ENCODE results near the gene ABTB2. TPM values are rescaled to one million over a fixed set of nuclear protein-coding genes. Genes with fewer than 3 reads are reported as not detected.

ABTB2 gene
- total RNA-seq, 1 donor from 2014 or later = 73.0 TPM

DNA sequence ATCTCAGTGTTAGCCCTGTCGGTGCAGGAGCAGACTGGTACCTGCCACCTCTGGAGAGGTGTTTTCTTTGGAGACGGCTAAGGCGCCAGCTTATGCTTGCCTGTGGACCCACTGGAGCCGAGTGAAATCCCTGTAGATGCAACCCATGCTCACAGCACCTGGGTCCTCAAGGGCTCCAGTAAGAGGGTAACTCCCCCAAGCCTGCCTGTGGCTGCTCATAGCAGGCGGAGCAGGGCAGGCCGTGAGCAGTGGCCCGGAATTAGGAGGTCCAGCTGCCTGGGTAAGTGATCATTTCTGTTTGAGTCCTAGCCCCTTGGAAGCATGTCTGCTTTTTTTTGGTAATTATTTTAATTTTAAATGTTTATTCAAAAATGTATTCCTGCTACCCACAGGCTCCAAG is 208.5 kb downstream of the ABTB2 start:
- Mint-ChIP-seq H3K4me1 (peaks cover 38% of the 10 kb centered on the region), H3K9me3 (no peaks in the 10 kb centered on the region), H3K27ac (no peak overlapping the region), H3K4me3 (no peak overlapping the region), H3K27me3 (no peaks in the 10 kb centered on the region), H3K36me3 (ENCODE audit: low read depth) (peaks cover 95% of the 10 kb centered on the region)
- ATAC-seq (ENCODE audit: low read depth) (no peak), DNase-seq (no peak)
- TF ChIP-seq, protein P1, sequence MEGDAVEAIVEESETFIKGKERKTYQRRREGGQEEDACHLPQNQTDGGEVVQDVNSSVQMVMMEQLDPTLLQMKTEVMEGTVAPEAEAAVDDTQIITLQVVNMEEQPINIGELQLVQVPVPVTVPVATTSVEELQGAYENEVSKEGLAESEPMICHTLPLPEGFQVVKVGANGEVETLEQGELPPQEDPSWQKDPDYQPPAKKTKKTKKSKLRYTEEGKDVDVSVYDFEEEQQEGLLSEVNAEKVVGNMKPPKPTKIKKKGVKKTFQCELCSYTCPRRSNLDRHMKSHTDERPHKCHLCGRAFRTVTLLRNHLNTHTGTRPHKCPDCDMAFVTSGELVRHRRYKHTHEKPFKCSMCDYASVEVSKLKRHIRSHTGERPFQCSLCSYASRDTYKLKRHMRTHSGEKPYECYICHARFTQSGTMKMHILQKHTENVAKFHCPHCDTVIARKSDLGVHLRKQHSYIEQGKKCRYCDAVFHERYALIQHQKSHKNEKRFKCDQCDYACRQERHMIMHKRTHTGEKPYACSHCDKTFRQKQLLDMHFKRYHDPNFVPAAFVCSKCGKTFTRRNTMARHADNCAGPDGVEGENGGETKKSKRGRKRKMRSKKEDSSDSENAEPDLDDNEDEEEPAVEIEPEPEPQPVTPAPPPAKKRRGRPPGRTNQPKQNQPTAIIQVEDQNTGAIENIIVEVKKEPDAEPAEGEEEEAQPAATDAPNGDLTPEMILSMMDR (IDR thresholded peaks at IDR 0.05) = no peak
- ChIA-PET POLR2A (no interaction called here), CTCF (interaction anchor here (1.1 to 2.4 kb wide), 2 partner anchors 25 to 212 kb away, joined by 3 to 6 read pairs; no protein-coding TSS in a partner anchor)
- intact Hi-C loops (cut with micrococcal nuclease) = loop anchor here (1.0 kb wide), 1 partner anchor 210 kb away; no protein-coding TSS in a partner anchor

DNA sequence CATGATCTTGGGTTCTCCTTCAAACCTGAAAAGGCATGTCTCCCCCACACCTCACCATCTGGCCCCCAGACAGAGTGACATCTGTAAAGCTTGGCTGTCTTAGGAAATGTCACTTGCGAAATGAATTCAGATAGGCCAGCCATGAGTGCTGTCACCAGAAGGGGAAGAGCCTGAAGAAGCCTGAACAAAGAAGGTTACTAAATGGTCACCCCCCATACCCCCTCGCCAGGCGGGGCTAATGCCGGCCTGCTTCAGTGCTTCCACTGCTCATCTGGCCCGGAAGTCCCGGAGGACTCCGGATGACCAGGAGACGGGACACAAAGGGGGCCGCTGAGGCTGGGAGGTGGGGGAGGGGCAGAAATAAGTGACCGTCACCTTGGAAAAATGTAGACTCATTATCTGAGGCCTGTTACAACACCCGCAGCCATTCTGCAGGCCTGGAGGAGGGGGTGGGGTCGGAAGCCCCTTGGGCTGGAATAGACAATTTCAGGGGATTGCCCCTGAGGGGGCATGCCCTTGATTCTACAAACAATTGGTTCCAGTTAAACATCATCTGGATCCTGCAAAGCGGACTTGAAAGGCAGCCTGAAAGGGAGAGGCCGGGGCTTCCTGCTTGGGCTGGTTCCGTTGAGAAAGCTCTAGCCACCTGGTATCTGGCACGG is 209.2 kb downstream of the ABTB2 start:
- no peaks in the 10 kb centered on the region for H3K9me3 Mint-ChIP-seq
- peaks cover 92% of the 10 kb centered on the region for H3K36me3 Mint-ChIP-seq (ENCODE audit: low read depth)
- DNase-seq (no peak), ATAC-seq (ENCODE audit: low read depth) (no peak)
- H3K4me3 Mint-ChIP-seq = no peak overlapping the region
- peaks cover 31% of the 10 kb centered on the region for H3K4me1 Mint-ChIP-seq
- intact Hi-C loops (cut with micrococcal nuclease) = loop anchor here (1.0 kb wide), 1 partner anchor 211 kb away; no protein-coding TSS in a partner anchor
- ChIA-PET CTCF (interaction anchor here (1.1 to 2.4 kb wide), 2 partner anchors 26 to 212 kb away, joined by 3 to 6 read pairs; no protein-coding TSS in a partner anchor), POLR2A (interaction anchor here (0.6 kb wide), 1 partner anchor 120 kb away, joined by 3 read pairs; no protein-coding TSS in a partner anchor)
- H3K27me3 Mint-ChIP-seq = no peaks in the 10 kb centered on the region
- TF ChIP-seq, protein P1 (IDR thresholded peaks at IDR 0.05) = no peak
- no peak overlapping the region for H3K27ac Mint-ChIP-seq

DNA sequence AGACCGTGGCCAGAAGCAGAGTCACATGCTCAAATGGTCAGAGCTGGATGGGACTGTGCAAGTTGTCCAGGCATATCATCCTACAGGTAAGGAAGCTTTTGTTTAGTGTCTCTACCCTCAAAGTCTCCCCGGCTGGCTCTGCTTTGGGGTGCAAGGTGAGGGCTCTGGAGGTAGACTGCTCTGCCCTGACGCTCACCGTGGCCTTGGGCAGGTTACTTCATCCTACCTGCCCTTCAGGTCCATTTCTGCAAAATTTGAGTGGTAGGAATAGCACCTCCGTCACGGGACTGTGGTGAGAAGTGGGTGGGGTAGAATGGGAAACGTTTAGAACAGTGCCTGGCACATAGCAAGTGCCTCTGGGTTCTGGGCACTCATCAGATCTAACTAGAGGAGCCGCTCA is 210.2 kb downstream of the ABTB2 start:
- Mint-ChIP-seq H3K27ac (no peak overlapping the region), H3K4me3 (no peak overlapping the region), H3K4me1 (peaks cover 21% of the 10 kb centered on the region), H3K27me3 (no peaks in the 10 kb centered on the region), H3K36me3 (ENCODE audit: low read depth) (peaks cover 92% of the 10 kb centered on the region), H3K9me3 (no peaks in the 10 kb centered on the region)
- ChIA-PET POLR2A (no interaction called here), CTCF (no interaction called here)
- TF ChIP-seq, protein P1 (IDR thresholded peaks at IDR 0.05) = no peak
- intact Hi-C loops (cut with micrococcal nuclease) = loop anchor here (2.0 kb wide), 1 partner anchor 151 kb away; no protein-coding TSS in a partner anchor
- DNase-seq (no peak), ATAC-seq (ENCODE audit: low read depth) (no peak)

DNA sequence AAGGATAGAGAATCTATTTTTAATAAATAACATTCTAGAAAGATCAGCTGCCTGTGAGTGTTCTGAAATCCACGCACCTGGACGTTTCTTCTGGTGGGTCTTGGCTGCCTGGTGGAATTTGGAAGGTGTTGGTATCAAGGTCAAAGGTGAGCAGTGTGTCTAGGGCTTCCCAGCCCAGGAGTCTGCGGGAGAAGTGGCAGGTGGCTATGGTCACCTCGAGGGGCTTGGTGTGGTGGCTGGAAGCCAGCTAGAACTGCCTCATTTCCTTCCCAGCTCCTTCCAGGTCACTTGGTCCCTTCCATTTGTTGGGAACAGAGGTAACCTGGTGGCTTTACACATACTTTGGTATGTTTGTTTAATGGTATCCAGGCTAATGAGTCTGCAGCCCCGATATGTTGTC is 210.9 kb downstream of the ABTB2 start:
- Mint-ChIP-seq H3K4me3 (no peak overlapping the region), H3K9me3 (no peaks in the 10 kb centered on the region), H3K27me3 (no peaks in the 10 kb centered on the region), H3K36me3 (ENCODE audit: low read depth) (peaks cover 93% of the 10 kb centered on the region), H3K4me1 (peaks cover 21% of the 10 kb centered on the region), H3K27ac (peak overlapping the region; percentile 47)
- CTCF ChIA-PET = no interaction called here
- ATAC-seq (ENCODE audit: low read depth) = no peak
- no peak for DNase-seq
- POLR2A ChIA-PET = no interaction called here
- intact Hi-C loops (cut with micrococcal nuclease) = loop anchor here (2.0 kb wide), 1 partner anchor 150 kb away; no protein-coding TSS in a partner anchor
- TF ChIP-seq, protein P1 (IDR thresholded peaks at IDR 0.05) = no peak

DNA sequence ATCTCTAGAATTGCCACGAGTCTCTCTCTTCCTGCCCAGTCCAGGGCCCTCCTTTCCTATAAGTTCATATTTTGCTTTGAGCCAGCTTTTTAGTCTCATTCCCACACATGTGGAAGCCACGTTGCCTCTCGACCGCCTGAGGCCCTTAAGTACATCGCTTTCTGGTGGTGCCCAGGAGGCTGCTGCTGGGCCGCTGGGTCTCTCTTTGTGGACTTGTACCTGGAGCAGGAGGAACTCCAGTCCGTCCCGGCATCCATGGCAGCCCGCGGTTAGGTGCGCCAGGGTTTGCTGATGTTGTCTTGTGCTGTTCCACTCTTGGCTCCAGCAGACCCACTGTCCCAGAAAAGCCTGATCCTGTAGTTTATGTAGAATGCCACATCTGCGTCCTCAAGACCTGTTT is 211.4 kb downstream of the ABTB2 start:
- peak overlapping the region; percentile 80 for H3K27ac Mint-ChIP-seq
- TF ChIP-seq, protein P1 (IDR thresholded peaks at IDR 0.05) = no peak
- H3K4me1 Mint-ChIP-seq = peaks cover 21% of the 10 kb centered on the region
- H3K4me3 Mint-ChIP-seq = no peak overlapping the region
- H3K9me3 Mint-ChIP-seq = no peaks in the 10 kb centered on the region
- ChIA-PET POLR2A (no interaction called here), CTCF (no interaction called here)
- no peaks in the 10 kb centered on the region for H3K27me3 Mint-ChIP-seq
- ATAC-seq (ENCODE audit: low read depth) (no peak), DNase-seq (no peak)
- intact Hi-C loops (cut with micrococcal nuclease) = loop anchor here (2.0 kb wide), 1 partner anchor 150 kb away; no protein-coding TSS in a partner anchor
- H3K36me3 Mint-ChIP-seq (ENCODE audit: low read depth) = peaks cover 94% of the 10 kb centered on the region

Measured in activated B cell treated with CpG ODN at 0.5 μM for 24 hours (primary cell).